GM21723 (cell line): ENCODE measurements around the gene ACOT11.
"Not testable (repeated sequence)": the region's sequence is repeated elsewhere in the genome, so short reads cannot be mapped to it uniquely, and the experiment has no call there.

ENCODE experiments used
- ATAC-seq: cut with Tn5 transposase; IDR thresholded peaks from one replicate; pipeline ENCODE4 v1.9.1; 2021; ENCODE audit warnings: mild to moderate bottlenecking, moderate library complexity; ENCODE audit not compliant: unreplicated experiment

The ACOT11 gene

DNA sequence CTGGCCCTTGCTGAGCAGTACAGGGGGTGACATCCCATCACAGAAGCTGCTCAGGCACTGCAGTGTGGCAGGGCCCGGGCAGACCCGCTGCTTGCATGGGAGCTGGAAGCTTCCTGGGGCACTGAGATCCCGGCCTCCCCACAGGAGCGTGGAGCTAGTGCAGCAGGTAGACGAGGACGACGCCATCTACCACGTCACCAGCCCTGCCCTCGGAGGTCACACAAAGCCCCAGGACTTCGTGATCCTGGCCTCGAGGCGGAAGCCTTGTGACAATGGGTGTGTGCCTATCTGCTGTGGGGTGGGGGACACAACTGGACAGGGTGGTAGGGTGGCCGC is 58.9 kb downstream of the ACOT11 start:
- ATAC-seq, result no peak

DNA sequence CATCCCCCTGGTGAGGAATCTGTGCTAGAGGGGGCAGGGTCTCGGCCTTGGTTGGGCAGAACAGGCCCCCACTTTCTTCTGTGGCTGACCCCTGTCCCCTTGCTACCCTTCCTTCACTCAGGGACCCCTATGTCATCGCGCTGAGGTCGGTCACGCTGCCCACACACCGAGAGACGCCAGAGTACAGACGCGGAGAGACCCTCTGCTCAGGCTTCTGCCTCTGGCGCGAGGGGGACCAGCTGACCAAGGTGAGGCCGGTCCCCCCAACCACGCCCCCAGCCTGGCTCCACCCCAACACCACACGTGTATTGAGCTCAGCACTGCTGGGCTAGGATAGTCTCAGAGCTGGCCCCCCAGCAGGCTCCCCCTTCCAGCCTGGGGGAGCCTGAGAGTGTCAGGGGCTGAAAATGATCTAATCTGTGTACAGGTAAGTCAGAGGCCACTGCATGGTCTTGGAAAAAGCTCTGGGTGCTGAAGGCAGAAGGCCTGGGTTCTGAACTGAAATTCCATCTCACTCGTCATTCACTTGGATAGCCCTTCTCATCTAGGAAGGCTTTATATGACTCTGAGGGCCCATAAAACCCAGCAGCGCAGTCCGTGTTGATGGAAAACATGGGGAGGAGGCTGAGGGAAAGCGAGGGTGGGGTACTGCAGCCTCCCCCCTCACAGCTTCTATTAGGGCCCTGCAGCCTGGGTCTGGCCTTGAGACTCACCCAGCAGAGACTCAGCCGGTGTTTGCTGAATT is 60.0 kb downstream of the ACOT11 start:
- no peak for ATAC-seq

DNA sequence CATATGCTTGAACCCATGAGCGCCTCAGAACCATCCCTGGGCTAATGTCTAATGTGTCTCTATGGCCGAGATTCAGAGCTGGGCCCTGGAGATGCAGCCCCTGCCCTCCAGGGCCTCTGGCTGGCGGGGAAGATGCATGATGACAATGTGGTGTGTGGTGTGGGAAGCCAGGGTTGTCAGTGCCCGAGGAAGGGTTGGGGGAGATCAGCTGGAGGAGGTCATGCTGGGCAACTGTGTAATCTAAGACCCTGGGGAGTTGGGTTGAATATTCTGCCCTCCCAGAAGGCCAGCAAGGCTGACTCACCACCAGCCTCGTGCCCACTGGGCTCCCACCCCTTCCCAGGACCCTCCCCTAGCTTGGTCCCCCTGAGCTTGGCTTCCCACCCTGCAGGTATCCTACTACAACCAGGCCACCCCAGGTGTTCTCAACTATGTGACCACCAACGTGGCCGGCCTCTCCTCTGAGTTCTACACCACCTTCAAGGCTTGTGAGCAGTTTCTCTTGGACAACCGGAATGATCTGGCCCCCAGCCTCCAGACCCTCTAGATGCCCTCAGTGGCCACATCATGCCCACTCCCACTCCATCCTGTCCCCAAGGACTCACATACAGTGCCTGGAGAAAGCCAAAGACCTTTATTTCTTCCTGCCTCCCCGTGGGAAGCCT is 60.7 kb downstream of the ACOT11 start:
- no peak for ATAC-seq

DNA sequence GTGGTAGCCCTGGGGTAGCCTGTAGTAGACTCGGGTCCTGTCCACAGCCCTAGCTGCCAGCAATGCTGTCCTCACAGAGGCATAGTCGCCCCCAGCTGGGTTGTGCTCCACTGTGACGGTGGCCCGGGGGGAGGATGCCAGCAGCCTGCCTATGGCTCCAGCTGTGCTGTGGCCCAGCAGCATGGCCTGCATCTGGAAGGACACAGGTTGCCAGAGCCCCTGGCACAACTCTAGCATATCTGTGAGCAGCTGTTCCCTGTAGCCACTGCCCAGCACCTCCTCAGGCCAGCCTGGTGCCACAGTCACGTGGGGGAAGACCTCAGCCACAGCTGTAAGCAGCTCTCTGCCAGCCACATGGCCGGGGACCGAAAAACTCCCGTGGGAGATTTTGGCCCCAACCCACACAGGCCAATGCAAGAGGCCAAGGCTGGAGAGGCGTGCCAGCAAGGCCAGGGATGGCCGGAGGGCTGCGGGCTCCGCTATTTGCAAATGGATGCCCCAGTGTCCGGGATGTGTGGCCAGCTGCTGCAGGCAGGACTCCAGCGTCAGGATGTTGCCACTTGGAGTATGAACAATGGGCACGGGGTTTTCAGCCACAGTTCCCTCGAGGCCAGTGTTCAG is 61.4 kb downstream of the ACOT11 start:
- no peak for ATAC-seq

DNA sequence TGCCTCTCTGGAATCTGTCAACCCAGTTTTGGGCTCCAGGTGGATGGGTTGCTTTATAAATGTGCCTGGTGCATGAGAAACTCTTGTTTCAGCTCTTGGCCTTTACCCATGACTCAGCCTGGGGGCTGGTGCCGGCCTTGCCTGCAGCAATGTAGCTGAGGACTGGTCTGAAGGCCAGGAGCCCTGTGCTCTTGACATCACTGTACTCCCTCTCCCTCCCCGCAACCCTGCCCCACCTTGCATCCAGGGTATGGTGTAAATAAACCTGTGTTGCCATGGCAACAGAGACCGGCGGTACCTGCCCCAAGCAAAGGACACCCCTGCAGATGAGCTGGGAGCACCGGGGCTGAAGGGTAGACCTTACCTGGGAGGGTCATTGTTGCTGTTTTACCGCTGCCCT is 62.0 kb downstream of the ACOT11 start:
- ATAC-seq, result no peak

DNA sequence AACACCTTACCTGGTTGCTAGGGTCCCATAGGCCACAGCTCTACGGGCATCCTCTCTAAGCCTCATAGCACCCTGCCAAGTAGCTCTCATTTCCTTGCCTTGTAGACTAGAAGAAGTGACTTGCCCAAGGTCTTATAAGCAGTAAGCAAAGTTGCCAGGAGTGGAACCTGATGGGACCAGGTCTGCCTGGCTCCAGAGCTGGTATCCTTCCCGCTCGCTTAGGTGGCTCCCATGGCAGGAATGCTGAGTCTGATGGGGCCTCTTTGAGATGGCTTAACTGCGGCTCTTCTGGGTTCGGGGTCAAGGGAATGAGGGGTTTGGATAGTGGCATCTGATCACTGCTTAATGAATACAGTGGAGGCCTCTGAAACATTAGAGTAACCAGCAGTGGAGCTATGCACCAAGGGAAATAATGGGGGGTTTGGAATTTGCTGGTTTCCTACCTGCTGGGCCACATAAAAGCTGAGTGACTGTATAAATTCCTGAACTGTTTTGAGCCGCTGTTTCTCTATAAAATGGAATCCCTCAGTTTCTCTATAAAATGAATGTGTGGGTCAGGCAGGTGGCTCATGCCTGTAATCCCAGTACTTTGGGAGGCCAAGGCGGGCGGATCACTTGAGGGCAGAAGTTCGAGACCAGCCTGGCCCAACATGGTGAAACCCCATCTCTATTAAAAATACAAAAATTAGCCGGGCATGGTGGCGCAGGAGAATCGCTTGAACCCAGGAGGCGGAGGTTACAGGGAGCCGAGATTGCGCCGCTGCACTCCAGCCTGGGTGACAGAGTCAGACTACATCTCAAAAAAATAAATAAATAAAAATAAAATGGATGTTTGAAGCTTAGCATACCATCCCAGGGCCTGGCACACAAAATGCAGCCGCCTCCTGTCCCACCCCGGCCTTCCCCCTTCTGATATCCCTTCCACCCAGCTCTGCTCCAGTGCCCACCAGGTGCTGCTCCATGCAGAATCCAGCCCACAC is 62.9 kb downstream of the ACOT11 start:
- ATAC-seq, result no peak

DNA sequence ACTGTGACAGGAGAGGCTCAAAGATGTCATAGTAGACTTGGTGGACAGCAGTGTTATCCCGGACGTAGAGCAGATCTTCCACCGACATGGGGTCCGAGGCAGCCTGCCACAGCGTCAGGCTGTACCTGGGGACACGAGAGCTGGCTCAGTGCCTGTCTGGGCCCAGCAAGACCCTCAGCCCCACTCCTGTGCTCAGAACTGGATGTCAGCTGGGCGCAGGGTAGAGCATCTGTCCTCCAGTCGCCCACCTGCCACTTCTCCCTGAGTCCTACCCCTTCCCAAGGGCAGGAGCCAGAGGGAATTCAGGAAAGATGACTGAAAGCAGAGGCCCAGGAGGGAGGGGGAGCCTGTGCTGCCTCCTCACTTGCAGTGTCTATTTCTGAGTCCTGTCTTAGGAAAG is 63.6 kb downstream of the ACOT11 start:
- ATAC-seq, result no peak

DNA sequence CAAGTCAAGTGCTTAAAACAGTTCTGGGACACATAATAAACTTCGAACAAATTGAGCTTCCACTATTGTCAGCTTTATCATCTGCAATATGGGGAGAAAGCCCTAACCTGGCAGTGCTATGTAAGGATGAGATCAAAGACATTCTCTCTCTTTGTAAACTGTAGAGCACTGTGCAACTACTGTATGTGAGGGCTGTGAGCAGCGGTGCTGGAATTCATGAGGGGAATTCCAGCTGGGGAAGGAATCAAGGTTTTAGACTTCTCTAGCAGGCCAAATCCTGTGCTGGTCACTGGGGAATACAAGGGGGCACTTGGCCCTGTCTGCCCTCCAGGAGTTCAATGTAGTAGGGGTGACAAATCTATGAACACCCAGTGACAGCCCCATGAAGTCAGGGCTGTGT is 66.0 kb downstream of the ACOT11 start:
- ATAC-seq, result no peak

DNA sequence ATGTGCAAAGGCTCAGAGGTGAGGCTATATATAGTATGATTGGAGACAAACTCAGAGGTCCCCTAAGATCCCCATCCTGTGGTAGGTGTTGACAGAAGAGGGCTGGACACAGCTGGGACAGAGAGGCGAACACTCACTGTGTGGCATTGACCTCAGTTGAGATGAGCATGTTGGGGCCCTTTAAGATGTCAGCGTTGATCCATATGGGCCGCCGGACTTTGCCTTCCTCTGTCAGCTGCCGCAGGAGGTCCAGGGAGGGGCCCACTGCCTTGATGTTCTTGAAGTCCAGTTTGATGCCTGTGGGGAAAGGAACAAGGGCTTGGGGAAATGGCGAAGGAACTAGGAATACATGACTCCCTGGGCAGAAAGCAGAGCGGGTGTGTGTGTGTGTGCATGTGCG is 66.5 kb downstream of the ACOT11 start:
- ATAC-seq, result no peak

DNA sequence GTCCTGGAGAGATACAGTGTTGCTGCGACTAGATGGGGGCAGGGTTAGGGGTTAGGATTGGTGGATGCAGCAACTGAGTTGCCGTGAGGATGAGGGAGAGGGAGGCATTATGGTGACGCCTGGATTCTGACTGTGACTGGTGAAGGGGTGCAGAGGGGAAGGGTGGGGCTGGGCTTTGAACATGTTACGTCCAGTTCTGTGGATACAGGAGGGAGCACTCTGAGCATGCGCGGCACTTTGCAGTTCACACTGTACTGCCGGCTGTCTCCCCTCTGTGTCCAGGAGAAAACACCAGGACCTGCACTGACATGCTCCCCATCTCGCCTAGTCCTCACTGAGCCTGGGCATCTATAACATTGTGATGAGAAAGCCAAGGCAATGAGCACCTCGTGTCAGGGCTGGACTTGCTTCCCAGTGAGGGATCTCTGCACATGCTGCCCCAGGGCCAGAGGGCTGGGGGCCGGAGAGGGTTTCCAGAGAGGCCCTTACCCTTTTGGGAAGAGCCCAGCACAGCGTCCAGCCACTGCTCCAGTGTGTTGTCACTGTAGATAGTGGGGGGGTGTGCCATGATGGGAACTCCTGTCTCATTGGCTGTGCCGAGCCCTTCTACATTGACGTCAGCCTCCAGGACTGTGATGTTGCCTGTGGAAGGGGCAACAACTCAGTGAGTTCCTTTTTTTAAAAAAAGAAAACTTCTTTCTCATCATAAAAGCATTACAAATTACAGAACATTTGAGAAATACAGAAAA is 67.7 kb downstream of the ACOT11 start:
- ATAC-seq, result no peak

DNA sequence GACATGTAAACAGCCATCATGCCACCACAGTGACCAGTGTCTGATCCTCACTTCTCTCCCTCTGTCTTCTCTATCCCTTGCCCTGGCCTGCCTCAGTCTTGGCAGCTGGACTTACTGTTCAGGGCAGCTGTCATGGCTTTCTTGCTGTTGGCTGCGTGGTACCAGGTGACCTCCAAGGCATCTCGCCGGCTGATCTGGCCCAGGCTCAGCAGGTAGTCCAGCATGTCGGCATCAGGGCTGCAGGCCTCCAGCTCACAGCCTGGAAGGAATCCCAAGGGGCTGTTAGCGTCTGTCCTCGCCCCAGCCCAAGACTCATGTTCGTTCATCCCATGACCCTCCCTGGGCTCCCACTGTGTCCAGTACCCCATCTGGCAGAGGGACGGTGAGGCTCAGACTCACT is 71.7 kb downstream of the ACOT11 start:
- ATAC-seq, result no peak

DNA sequence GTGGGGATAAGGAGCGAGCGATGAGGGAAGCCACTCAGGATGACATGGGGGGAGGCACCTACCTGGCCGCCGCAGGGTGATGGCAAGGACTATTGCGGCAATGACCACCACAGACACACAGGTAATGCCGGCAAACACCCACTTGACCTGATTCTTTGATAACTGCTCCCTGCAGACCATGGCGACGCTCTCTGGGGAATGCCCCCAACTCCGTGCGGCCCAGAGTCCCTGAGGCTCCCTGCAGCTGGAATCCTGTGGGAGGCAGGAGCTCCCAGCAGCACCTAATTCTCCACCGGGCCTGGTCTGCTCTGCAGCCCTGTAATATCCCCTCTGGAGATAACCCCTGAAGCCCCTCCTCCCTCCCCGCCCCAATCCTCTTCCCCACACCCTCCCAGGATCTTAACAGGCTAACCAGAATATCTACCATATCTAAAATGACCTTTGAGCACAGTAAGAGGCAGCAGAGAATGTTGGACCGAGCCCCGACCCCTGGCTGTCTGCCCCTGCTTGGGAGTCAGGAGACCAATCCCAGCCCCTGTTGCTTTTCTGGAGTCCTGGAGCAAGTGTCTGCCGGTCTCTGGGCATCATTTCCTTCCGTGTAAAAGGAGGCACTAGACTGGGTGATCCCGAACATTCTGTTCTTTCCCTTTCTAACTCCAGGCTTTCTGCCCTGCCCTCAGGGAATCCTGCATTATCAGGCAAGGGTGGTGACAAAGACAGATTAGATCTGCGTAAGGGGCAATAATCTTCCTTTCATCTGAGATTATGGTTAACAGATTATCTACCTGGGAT is 75.4 kb downstream of the ACOT11 start, which contains the start of gene FAM151A:
Gene FAM151A, minus strand, starts transcription at position 310 of the 792 bp plus-strand sequence. Its CDS starts 130 bp downstream, at position 180.
- no peak for ATAC-seq

DNA sequence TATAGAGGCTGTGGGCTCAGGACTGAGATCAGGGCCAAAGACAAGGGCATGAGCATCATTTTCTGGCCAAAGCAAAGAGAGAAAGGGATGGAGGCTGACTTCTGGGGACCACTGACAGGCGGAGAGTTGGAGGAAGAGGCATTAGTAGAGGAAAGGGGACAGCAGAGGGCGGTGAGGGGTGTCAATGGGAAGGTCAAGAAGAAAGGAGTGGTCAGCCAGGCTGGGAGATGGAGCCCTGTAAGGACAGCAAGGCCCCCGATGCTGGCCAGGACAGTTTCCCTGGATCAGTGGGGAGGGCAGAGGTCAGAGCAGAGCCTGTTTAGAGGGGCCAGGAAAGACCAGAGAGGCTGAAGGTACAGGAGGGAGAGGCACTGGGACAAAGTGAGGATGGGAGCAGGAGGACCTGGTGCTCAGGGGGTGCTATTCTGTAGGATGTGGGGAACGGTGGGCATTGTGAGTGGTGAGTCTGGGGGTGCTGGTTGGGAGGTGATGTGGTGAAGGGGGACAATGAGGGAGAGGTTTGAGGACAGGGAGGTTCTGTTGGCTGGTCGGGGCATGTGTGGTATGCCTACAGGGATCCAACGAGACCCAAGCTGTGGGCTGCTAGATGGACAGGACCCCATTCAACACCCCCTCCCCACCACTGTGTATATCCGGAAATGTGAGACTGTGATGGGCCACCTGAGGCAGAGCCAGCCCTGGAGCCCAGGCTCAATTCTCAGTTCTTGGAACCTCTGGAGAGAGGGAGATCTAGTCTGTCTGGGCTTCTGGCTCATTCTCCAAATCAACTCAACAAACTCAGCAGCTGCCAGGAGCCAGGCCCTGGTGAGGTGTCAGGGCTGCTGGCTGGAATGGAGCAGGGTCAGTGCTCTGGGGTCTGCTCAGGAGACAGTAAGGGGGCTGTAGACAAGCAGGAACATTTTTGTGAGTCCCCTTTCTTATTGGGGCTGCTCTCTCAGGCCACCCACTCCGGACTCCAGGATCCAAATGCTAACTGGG is 76.7 kb downstream of the ACOT11 start:
- ATAC-seq, result no peak

DNA sequence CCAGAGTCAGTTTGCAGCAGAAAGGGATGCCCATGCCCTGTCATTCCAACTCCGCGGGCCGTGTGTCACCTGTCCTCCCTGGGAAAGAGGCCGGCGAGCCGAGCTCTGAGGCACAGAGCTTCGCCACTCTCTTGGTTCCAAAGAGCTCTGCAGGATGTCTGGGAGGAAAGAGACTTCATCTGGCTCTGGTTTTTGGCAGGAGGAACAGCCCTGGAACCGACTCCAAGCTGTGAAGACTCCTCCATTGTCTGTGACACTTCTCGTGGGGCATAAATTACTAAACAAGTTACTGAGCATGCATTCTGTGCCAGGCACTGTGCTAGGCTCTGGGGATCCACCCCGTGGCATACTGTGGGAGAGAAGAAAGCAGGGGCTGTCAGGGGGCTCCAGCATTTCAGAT is 79.2 kb downstream of the ACOT11 start:
- ATAC-seq, result no peak

DNA sequence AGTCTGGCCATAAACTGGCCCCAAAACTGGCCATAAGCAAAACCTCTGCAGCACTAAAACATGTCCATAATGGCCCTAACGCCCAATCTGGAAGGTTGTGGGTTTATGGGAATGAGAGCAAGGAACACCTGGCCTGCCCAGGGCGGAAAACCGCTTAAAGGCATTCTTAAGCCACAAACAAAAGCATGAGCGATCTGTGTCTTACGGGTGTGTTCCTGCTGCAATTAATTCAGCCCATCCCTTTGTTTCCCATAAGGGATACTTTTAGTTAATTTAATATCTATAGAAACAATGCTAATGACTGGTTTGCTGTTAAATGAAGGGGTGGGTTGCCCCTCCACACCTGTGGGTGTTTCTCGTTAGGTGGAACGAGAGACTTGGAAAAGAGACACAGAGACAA is 87.8 kb downstream of the ACOT11 start:
- ATAC-seq, result not testable (repeated sequence)

DNA sequence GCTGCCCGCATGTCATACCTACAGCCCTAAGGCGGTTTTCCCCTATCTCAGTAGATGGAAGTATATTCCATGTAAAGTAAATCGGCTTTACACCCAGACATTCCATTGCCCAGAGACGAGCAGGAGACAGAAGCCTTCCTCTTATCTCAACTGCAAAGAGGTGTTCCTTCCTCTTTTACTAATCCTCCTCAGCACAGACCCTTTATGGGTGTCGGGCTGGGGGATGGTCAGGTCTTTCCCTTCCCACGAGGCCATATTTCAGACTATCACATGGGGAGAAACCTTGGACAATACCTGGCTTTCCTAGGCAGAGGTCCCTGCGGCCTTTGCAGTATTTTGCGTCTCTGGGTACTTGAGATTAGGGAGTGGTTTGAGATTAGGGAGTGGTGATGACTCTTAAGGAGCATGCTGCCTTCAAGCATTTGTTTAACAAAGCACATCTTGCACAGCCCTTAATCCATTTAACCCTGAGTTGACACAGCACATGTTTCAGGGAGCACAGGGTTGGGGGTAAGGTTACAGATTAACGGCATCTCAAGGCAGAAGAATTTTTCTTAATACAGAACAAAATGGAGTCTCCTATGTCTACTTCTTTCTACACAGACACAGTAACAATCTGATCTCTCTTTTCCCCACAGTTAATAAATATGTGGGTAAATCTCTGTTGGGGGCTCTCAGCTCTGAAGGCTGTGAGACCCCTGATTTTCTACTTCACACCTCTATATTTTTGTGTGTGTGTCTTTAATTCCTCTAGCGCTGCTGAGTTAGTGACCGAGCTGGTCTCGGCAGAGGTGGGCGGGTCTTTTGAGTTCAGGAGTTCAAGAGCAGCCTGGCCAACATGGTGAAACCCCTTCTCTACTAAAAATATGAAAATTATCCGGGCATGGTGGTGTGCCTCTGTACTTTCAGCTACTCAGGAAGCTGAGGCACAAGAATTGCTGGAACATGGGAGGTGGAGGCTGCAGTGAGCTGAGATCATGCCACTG is 88.7 kb downstream of the ACOT11 start:
- not testable (repeated sequence) for ATAC-seq

DNA sequence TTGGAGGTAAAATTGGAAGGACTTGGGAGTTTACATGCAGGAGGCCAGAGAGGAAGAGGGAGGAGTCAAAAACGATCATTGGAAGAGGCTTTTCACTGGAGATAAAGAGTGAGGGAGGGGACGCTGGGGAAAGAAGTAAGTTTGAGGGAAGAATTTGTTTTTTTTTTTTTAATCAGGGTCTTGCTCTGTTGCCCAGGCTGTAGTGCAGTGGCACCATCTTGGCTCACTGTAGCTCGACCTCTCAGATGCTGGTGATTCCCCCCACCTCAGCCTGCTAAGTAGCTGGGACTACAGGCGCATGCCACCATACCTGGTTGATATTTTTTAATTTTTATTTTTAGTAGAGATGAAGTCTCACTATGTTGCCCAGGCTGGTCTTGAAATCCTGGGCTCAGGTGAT is 92.3 kb downstream of the ACOT11 start:
- no peak for ATAC-seq
